Keratinocyte (primary cell): ENCODE results near the gene NCBP2.

Experiments used
- CTCF ChIP-seq, 3 experiments: IDR thresholded peaks in 1 of 3; conservative IDR thresholded peaks in 1 of 3; optimal IDR thresholded peaks in 1 of 3; 2 replicates in 2 of 3; 3 replicates in 1 of 3; pipeline versions ENCODE3 to v1.5.1; 2011; ENCODE audit warnings: low read length in 3 of 3, mild to moderate bottlenecking in 3 of 3, moderate library complexity in 2 of 3, control low read depth in 1 of 3, inconsistent platforms in 1 of 3; ENCODE audit not compliant: insufficient read depth in 2 of 3; ENCODE audit errors: extremely low read depth in 1 of 3
- EZH2 ChIP-seq: IDR thresholded peaks from one replicate; pipeline ENCODE4 v1.6.1; 2012; ENCODE audit warnings: inconsistent platforms, mild to moderate bottlenecking, low read length, moderate library complexity

- no peak for TF ChIP-seq CTCF (optimal IDR thresholded peaks at IDR 0.05 in 1 of 3, IDR thresholded peaks at IDR 0.05 in 1 of 3, conservative IDR thresholded peaks at IDR 0.05 in 1 of 3; ENCODE audit: extremely low read depth in 1 of 3, insufficient read depth in 2 of 3, low read length in 3 of 3)
- no peak for TF ChIP-seq EZH2
Measured at GRCh38 chr3:196965112-196965803, 22.9 kb upstream of the NCBP2 start.
